A549 (cell line): ENCODE data around the gene EYA3.

Experiments
- EP300 ChIP-seq, 2 experiments: fragments of >200 bp; sonication (Bioruptor Twin); formaldehyde crosslinking; IDR thresholded peaks; 2 replicates in 1 of 2; 3 replicates in 1 of 2; pipeline ENCODE4 v1.6.1; 2016 to 2017
- ESRRA ChIP-seq: fragments of 150-350 bp; IDR thresholded peaks from 2 replicates; pipeline ENCODE4 v1.6.1; 2014; ENCODE audit warnings: mild to moderate bottlenecking, low read length, borderline replicate concordance
- NR3C1 ChIP-seq: fragments of >200 bp; sonication (Bioruptor Twin); formaldehyde crosslinking; IDR thresholded peaks from 3 replicates; pipeline ENCODE4 v1.6.1; 2017
- RAD21 ChIP-seq, 2 experiments: fragments of >200 bp in 1 of 2; sonication (Bioruptor Twin) in 1 of 2; formaldehyde crosslinking in 1 of 2; IDR thresholded peaks in 1 of 2; conservative IDR thresholded peaks in 1 of 2; 2 replicates in 1 of 2; 3 replicates in 1 of 2; pipeline ENCODE4 v1.6.1; 2012 to 2018; ENCODE audit warnings: inconsistent platforms in 1 of 2
- TP53 ChIP-seq: fragments of 250-450 bp; sonication (Bioruptor Pico); IDR thresholded peaks from 2 replicates; pipeline ENCODE4 v1.5.0; 2021; ENCODE audit warnings: mild to moderate bottlenecking, moderate library complexity
- ZC3H11A ChIP-seq: fragments of 450-650 bp; IDR thresholded peaks from 2 replicates; pipeline ENCODE4 v1.6.1; 2014; ENCODE audit warnings: antibody characterized with exemption, mild to moderate bottlenecking
- TF ChIP-seq, protein P1 (sequence below): fragments of >200 bp; sonication (Bioruptor Twin); formaldehyde crosslinking; IDR thresholded peaks from 3 replicates; pipeline ENCODE4 v1.5.1; 2016

DNA sequence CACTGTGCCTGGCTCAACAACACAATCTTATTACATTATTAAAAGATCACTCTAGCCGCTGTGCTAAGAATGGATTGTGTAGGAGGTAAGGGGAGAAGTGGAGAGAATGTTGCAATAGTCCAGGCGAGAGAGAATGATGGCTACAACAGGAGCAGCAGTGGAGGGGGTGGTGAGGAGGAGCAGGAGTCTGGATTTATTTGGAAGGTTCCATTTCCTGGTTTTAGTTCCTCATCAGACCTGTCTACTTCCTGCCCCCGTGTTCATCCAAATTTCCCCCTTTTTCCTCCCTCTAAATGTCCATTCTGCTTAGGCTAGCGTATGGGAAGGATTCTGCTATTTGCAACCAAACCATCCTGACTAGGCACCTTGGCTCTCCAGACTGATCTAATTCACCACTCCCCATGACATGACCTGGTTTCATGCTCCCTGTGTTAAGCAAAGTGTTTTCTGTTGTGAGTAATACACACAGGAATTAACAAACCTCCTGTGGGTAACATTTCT is 35.1 kb upstream of the EYA3 start:
- TF ChIP-seq, protein P1, sequence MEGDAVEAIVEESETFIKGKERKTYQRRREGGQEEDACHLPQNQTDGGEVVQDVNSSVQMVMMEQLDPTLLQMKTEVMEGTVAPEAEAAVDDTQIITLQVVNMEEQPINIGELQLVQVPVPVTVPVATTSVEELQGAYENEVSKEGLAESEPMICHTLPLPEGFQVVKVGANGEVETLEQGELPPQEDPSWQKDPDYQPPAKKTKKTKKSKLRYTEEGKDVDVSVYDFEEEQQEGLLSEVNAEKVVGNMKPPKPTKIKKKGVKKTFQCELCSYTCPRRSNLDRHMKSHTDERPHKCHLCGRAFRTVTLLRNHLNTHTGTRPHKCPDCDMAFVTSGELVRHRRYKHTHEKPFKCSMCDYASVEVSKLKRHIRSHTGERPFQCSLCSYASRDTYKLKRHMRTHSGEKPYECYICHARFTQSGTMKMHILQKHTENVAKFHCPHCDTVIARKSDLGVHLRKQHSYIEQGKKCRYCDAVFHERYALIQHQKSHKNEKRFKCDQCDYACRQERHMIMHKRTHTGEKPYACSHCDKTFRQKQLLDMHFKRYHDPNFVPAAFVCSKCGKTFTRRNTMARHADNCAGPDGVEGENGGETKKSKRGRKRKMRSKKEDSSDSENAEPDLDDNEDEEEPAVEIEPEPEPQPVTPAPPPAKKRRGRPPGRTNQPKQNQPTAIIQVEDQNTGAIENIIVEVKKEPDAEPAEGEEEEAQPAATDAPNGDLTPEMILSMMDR, result no peak
- TF ChIP-seq RAD21 (conservative IDR thresholded peaks at IDR 0.05 in 1 of 2, IDR thresholded peaks at IDR 0.05 in 1 of 2) (no peak), EP300 (IDR thresholded peaks at IDR 0.05) (no peak), ZC3H11A (no peak), TP53 (CRISPR knock-in tag) (no peak), ESRRA (no peak), NR3C1 (no peak)
